ENCODE results near the gene SLC25A38. TPM values are rescaled to one million over a fixed set of nuclear protein-coding genes. Genes with fewer than 3 reads are reported as not detected.
"Not testable (repeated sequence)": the region's sequence is repeated elsewhere in the genome, so short reads cannot be mapped to it uniquely, and the experiment has no call there.

The SLC25A38 gene
- total RNA-seq, 1 donor from 2014 or later: 30.8 TPM

DNA sequence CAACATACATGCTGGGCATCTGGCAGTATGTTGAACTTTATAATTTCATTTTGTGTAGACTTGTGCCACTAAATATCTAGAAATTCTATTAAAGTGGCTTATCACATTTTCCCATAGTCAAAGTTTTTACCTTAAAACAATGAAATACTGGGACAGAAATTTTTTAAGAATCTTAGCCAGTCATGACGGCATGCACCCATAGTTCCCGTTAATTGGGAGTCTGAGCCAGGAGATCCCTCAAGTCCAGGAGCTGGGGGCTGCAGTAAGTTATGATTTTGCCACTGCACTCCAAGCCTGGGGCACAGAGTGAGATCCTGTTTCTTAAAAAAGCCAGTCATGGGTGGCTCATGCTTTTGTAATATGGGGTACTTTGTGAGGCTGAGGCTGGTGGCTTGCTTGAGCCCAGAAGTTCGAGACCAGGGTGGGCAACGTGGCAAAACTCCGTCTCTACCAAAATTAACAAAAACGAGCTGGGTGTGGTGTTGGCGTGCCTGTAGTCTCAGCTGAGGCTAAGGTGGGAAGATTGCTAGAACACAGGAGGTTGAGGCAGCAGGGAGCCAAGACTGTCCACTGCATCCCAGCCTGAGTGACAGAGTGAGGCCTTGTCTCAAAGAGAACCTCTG is 26.5 kb downstream of the SLC25A38 start:
- no peaks in the 10 kb centered on the region for H3K27me3 ChIP-seq (ENCODE audit: control insufficient read depth, insufficient read depth, low read length)
- TF ChIP-seq, protein P1, sequence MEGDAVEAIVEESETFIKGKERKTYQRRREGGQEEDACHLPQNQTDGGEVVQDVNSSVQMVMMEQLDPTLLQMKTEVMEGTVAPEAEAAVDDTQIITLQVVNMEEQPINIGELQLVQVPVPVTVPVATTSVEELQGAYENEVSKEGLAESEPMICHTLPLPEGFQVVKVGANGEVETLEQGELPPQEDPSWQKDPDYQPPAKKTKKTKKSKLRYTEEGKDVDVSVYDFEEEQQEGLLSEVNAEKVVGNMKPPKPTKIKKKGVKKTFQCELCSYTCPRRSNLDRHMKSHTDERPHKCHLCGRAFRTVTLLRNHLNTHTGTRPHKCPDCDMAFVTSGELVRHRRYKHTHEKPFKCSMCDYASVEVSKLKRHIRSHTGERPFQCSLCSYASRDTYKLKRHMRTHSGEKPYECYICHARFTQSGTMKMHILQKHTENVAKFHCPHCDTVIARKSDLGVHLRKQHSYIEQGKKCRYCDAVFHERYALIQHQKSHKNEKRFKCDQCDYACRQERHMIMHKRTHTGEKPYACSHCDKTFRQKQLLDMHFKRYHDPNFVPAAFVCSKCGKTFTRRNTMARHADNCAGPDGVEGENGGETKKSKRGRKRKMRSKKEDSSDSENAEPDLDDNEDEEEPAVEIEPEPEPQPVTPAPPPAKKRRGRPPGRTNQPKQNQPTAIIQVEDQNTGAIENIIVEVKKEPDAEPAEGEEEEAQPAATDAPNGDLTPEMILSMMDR (IDR thresholded peaks at IDR 0.05; ENCODE audit: insufficient read depth, low read length, poor library complexity, severe bottlenecking): no peak
- no peak overlapping the region for H3K4me3 ChIP-seq (ENCODE audit: low read depth, low read length)
- peaks cover 3% of the 10 kb centered on the region for H3K36me3 ChIP-seq (ENCODE audit: control insufficient read depth, insufficient read depth, low read length)
- no peak for DNase-seq (ENCODE audit: low read depth)

DNA sequence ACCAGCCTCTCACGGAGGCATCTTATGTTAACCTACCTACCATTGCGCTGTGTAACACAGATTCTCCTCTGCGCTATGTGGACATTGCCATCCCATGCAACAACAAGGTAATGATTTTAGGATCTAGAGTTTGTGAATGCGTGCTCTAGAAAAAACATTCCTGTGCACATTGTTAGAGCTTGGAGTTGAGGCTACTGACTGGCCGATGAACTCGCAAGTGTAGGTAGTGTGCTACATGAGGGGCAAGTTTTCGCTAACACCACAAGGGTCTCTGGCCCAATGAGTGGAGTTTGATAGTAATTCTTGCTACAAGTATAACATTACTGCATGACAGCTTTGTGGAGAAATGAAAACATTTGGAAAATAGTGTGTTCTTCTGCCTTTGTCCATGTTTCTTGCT is 27.7 kb downstream of the SLC25A38 start:
- no peak overlapping the region for H3K4me3 ChIP-seq (ENCODE audit: low read depth, low read length)
- TF ChIP-seq, protein P1 (IDR thresholded peaks at IDR 0.05; ENCODE audit: insufficient read depth, low read length, poor library complexity, severe bottlenecking): no peak
- no peaks in the 10 kb centered on the region for H3K27me3 ChIP-seq (ENCODE audit: control insufficient read depth, insufficient read depth, low read length)
- H3K36me3 ChIP-seq (ENCODE audit: control insufficient read depth, insufficient read depth, low read length): peaks cover 3% of the 10 kb centered on the region
- DNase-seq (ENCODE audit: low read depth): no peak

DNA sequence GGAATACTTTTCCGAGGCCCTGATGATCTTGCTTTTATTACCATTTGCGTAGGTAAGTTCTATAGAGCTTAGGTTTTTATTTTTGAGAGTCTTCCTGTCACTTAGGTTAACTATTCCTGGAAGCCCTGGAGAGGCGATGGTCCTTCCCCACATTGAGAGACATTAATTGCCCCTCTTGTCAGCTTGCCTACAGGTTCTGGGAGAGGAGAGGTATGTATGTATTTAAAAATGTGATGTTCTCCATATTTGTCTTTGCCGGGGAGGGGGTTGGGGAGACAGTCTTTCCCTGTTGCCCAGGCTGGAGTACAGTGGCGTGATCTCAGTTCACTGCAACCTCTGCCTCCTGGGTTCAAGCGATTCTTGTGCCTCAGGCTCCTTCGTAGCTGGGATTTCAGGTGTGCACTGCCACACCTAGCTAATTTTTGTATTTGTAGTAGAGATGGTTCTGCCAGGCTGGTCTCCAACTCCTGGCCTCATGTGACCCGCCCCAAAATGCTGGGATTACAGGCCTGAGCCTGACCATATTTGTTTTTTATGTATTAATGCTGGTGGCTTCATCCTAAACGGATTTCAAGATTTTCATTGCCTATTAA is 29.6 kb downstream of the SLC25A38 start:
- DNase-seq (ENCODE audit: low read depth): no peak
- H3K36me3 ChIP-seq (ENCODE audit: control insufficient read depth, insufficient read depth, low read length): peaks cover 3% of the 10 kb centered on the region
- TF ChIP-seq, protein P1 (IDR thresholded peaks at IDR 0.05; ENCODE audit: insufficient read depth, low read length, poor library complexity, severe bottlenecking): no peak
- H3K27me3 ChIP-seq (ENCODE audit: control insufficient read depth, insufficient read depth, low read length): no peaks in the 10 kb centered on the region
- H3K4me3 ChIP-seq (ENCODE audit: low read depth, low read length): no peak overlapping the region

DNA sequence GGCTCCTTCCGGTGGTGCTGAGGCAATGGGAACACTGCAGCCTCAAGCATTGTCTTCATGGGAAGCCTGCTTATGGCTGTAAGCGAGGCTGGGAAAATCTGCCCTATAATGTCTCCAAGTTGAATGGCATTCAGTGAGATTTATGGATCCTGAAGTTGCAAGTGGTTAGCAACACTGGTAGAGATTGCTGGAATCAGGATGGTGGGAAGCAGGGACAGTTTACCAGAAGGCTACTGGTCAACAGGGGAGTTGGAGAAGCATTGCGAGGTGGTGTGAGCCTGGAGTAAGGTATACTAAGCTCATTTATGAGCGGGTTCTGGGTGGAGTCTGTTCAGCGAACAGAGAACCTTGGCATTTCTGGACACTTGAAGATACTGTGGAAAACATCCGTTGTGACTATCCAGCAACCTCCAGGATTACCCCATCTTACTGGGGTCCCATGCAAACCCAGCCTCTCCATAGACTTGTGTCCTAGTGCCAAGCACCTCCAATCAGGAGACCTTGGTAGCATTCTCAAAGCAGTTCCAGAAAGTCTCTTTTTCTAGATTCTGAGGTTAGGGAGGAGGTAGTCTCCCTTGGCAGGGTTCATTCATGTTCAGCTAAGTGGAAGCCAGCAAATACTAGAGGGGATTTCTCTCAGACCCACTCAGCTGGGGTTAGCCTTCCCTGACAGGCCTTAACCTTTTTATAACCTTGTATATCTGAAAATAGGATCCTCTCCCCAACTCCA is 30.7 kb downstream of the SLC25A38 start:
- DNase-seq (ENCODE audit: low read depth): no peak
- Histone ChIP-seq H3K36me3 (ENCODE audit: control insufficient read depth, insufficient read depth, low read length) (peaks cover 3% of the 10 kb centered on the region), H3K27me3 (ENCODE audit: control insufficient read depth, insufficient read depth, low read length) (no peaks in the 10 kb centered on the region), H3K4me3 (ENCODE audit: low read depth, low read length) (no peak overlapping the region)
- TF ChIP-seq, protein P1 (IDR thresholded peaks at IDR 0.05; ENCODE audit: insufficient read depth, low read length, poor library complexity, severe bottlenecking): no peak

DNA sequence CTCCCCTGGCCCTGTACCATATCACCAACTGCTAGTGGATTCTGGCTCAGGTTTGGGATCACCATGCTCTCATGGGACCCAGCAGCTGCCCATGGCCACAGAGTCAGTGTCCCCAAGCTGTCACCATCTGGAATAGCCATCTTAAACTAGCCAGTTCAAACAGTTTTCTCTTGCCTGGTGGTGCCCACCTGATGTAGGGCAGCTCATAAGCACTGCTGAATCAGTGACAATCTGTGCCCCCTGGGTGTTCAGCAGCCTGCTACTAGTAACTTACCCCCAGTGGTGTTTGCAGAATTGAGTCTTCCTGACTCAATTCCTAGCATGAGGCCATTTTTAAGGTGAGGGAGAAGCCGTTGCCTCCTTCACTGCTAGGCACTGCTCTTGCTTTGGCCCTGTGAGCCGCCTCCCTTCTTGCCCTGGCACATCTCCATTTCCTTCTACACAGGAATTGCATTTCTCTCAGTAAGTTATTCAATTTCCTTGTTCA is 31.3 kb downstream of the SLC25A38 start:
- Histone ChIP-seq H3K27me3 (ENCODE audit: control insufficient read depth, insufficient read depth, low read length) (no peaks in the 10 kb centered on the region), H3K36me3 (ENCODE audit: control insufficient read depth, insufficient read depth, low read length) (peaks cover 3% of the 10 kb centered on the region), H3K4me3 (ENCODE audit: low read depth, low read length) (no peak overlapping the region)
- no peak for DNase-seq (ENCODE audit: low read depth)
- TF ChIP-seq, protein P1 (IDR thresholded peaks at IDR 0.05; ENCODE audit: insufficient read depth, low read length, poor library complexity, severe bottlenecking): no peak

DNA sequence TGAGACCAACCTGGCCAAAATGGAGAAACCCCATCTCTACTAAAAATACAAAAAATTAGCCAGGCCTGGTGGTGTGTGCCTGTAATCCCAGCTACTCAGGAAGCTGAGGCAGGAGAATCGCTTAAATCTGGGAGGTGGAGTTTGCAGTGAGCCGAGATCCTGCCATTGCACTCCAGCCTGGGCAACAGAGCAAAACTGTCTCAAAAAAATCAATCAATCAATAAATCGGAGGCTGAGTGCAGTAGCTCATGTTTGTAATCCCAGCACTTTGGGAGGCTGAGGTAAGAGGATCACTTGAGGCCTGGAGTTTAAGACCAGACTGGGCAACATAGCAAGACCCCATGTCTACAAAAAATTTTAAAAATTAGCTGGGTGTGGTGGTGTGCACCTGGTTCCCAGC is 32.1 kb downstream of the SLC25A38 start:
- DNase-seq (ENCODE audit: low read depth); H3K36me3 ChIP-seq (ENCODE audit: control insufficient read depth, insufficient read depth, low read length); H3K4me3 ChIP-seq (ENCODE audit: low read depth, low read length); H3K27me3 ChIP-seq (ENCODE audit: control insufficient read depth, insufficient read depth, low read length): not testable (repeated sequence)
